ENCODE data around the gene SKOR1.

The SKOR1 gene

GRCh38 chr15:67824976-67825880 lies at the start of gene SKOR1:
Gene SKOR1 (plus strand): TSS chr15:67825509. CDS start chr15:67825603, 94 bp downstream.
- DNase-seq, result peak; percentile 32

GRCh38 chr15:67775998-67776397 lies 49.3 kb upstream of the SKOR1 start:
- no peak for DNase-seq

- DNase-seq, result no peak
Observed at GRCh38 chr15:67776600-67776999, 48.7 kb upstream of the SKOR1 start.

GRCh38 chr15:67777071-67777470 lies 48.2 kb upstream of the SKOR1 start:
- no peak for DNase-seq

GRCh38 chr15:67777773-67778172 lies 47.5 kb upstream of the SKOR1 start:
- DNase-seq, result peak; percentile 9

GRCh38 chr15:67778968-67779548 lies 46.3 kb upstream of the SKOR1 start:
- DNase-seq, result no peak

GRCh38 chr15:67779549-67780111 lies 45.7 kb upstream of the SKOR1 start:
- no peak for DNase-seq

GRCh38 chr15:67781061-67781460 lies 44.2 kb upstream of the SKOR1 start:
- no peak for DNase-seq

GRCh38 chr15:67781907-67782690 lies 43.2 kb upstream of the SKOR1 start:
- DNase-seq, result no peak

GRCh38 chr15:67782691-67782991 lies 42.7 kb upstream of the SKOR1 start:
- DNase-seq, result no peak

- DNase-seq, result no peak
Observed at GRCh38 chr15:67783303-67783702, 42.0 kb upstream of the SKOR1 start.

GRCh38 chr15:67784090-67784781 lies 41.1 kb upstream of the SKOR1 start:
- DNase-seq, result peak; percentile 36

GRCh38 chr15:67784856-67785430 lies 40.4 kb upstream of the SKOR1 start:
- no peak for DNase-seq

GRCh38 chr15:67785431-67785830 lies 39.9 kb upstream of the SKOR1 start:
- no peak for DNase-seq

GRCh38 chr15:67786646-67787045 lies 38.7 kb upstream of the SKOR1 start:
- no peak for DNase-seq

- no peak for DNase-seq
Observed at GRCh38 chr15:67788986-67789385, 36.3 kb upstream of the SKOR1 start.

- peak; percentile 23 for DNase-seq
Observed at GRCh38 chr15:67790610-67791319, 34.5 kb upstream of the SKOR1 start.

- no peak for DNase-seq
Observed at GRCh38 chr15:67792250-67792942, 32.9 kb upstream of the SKOR1 start.

GRCh38 chr15:67794832-67795574 lies 30.3 kb upstream of the SKOR1 start:
- DNase-seq, result no peak
